Mammary epithelial cell (primary cell): Measurements from ENCODE around the gene TMEM200C.

Experiments
- EZH2 ChIP-seq: IDR thresholded peaks from 2 replicates; pipeline ENCODE4 v1.6.1; 2012; ENCODE audit warnings: low read length, inconsistent platforms, borderline replicate concordance
- TF ChIP-seq, protein P1 (sequence below), 2 donors: IDR thresholded peaks in 1 of 2; conservative IDR thresholded peaks in 1 of 2; 2 replicates each; pipeline ENCODE4 v1.5.1; 2011 to 2012; ENCODE audit warnings: inconsistent platforms in 2 of 2, low read length in 2 of 2, mild to moderate bottlenecking in 2 of 2, control low read depth in 1 of 2, low read depth in 1 of 2; ENCODE audit not compliant: insufficient read depth in 1 of 2; ENCODE audit errors: extremely low read depth in 1 of 2

DNA sequence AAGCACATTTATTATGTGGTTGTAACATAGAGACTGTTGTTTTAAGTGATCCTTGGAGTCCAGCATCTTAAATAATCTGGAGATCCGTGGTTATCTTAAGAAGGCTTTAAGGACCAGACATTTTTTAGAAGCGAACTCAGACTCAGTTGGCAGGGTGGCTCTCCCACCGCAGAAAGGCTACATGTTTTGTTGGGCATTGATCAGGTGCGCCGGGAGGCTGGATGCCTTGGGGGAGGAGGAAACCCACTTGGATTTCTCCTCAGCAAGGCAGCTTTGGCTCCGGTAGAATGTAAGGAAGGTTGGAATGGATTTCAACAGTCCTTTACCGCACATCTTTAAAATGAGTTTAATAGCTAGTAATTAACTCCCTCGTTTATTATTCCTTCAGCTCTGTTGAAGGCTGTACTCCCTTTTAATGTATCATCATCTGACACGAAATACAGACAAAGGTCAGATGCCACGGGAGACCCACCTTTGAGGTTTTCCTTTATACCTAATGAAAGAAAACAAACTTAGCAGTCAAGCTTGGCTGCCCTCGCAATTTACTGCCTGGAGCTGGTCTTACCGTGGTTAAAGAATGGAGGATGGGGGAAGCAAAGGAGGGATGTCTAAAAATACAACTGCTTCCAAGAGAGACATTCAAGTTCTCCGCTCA is 1.2 kb downstream of the TMEM200C start:
- no peak for TF ChIP-seq EZH2
- TF ChIP-seq, protein P1, sequence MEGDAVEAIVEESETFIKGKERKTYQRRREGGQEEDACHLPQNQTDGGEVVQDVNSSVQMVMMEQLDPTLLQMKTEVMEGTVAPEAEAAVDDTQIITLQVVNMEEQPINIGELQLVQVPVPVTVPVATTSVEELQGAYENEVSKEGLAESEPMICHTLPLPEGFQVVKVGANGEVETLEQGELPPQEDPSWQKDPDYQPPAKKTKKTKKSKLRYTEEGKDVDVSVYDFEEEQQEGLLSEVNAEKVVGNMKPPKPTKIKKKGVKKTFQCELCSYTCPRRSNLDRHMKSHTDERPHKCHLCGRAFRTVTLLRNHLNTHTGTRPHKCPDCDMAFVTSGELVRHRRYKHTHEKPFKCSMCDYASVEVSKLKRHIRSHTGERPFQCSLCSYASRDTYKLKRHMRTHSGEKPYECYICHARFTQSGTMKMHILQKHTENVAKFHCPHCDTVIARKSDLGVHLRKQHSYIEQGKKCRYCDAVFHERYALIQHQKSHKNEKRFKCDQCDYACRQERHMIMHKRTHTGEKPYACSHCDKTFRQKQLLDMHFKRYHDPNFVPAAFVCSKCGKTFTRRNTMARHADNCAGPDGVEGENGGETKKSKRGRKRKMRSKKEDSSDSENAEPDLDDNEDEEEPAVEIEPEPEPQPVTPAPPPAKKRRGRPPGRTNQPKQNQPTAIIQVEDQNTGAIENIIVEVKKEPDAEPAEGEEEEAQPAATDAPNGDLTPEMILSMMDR (conservative IDR thresholded peaks at IDR 0.05 in 1 of 2, IDR thresholded peaks at IDR 0.05 in 1 of 2; ENCODE audit: extremely low read depth in 1 of 2, insufficient read depth in 1 of 2, low read depth in 1 of 2, low read length in 2 of 2) = no peak
